Mesenchymal stem cell (in vitro differentiated cells and primary cell): ENCODE results near the gene ADCY5.

Experiments
- DNase-seq: peaks from one replicate; pipeline ENCODE4 v3.0.0-alpha.2; 2013
- H2AFZ ChIP-seq: one replicate; pipeline ENCODE4 v1.6.1; 2013; ENCODE audit warnings: low read depth, mild to moderate bottlenecking, control low read depth, inconsistent platforms, low read length, moderate library complexity
- H2AK5ac ChIP-seq: 2 replicates; pipeline ENCODE4 v1.6.1; 2013; ENCODE audit warnings: low read length, moderate library complexity, mild to moderate bottlenecking, inconsistent platforms; ENCODE audit not compliant: severe bottlenecking
- H2BK120ac ChIP-seq: one replicate; pipeline ENCODE4 v1.6.1; 2013; ENCODE audit warnings: low read depth, mild to moderate bottlenecking, inconsistent platforms, low read length, moderate library complexity
- H2BK12ac ChIP-seq, 2 experiments: one replicate each; pipeline ENCODE4 v1.6.1; 2013; ENCODE audit warnings: inconsistent platforms in 2 of 2, low read length in 2 of 2, mild to moderate bottlenecking in 2 of 2, moderate library complexity in 2 of 2, control low read depth in 1 of 2
- H2BK15ac ChIP-seq: one replicate; pipeline ENCODE4 v1.6.1; 2013; ENCODE audit warnings: mild to moderate bottlenecking, low read depth, inconsistent platforms; ENCODE audit not compliant: poor library complexity, severe bottlenecking
- H2BK5ac ChIP-seq: 2 replicates; pipeline ENCODE4 v1.6.1; 2013; ENCODE audit warnings: low read depth, mild to moderate bottlenecking, low read length, control low read depth, inconsistent platforms; ENCODE audit not compliant: poor library complexity, severe bottlenecking
- H3K14ac ChIP-seq, 2 experiments: one replicate each; pipeline ENCODE4 v1.6.1; 2013; ENCODE audit warnings: inconsistent platforms in 2 of 2, low read length in 2 of 2, control low read depth in 1 of 2, mild to moderate bottlenecking in 1 of 2, moderate library complexity in 1 of 2
- H3K18ac ChIP-seq, 2 experiments: one replicate each; pipeline ENCODE4 v1.6.1; 2013; ENCODE audit warnings: inconsistent platforms in 2 of 2, low read length in 2 of 2, control low read depth in 1 of 2, low read depth in 1 of 2, mild to moderate bottlenecking in 1 of 2
- H3K23ac ChIP-seq, 2 experiments: one replicate each; pipeline ENCODE4 v1.6.1; 2013; ENCODE audit warnings: inconsistent platforms in 2 of 2, low read length in 2 of 2, mild to moderate bottlenecking in 2 of 2, moderate library complexity in 2 of 2, control low read depth in 1 of 2
- H3K27ac ChIP-seq: 2 replicates; pipeline ENCODE4 v1.5.1; 2013; ENCODE audit warnings: mild to moderate bottlenecking, moderate library complexity, low read length, control low read depth, inconsistent platforms; ENCODE audit not compliant: poor library complexity, severe bottlenecking
- H3K27me3 ChIP-seq, 2 experiments: 2 replicates each; pipeline versions ENCODE4 v1.6.1 to v1.7.0; 2013; ENCODE audit warnings: low read length in 2 of 2, mild to moderate bottlenecking in 2 of 2, moderate library complexity in 2 of 2, control low read depth in 1 of 2, inconsistent platforms in 1 of 2; ENCODE audit not compliant: control insufficient read depth in 1 of 2, insufficient read depth in 1 of 2
- H3K36me3 ChIP-seq, 2 experiments: 2 replicates each; pipeline versions ENCODE4 v1.6.1 to v1.7.0; 2013; ENCODE audit warnings: low read length in 2 of 2, control low read depth in 1 of 2, inconsistent platforms in 1 of 2, low read depth in 1 of 2, mild to moderate bottlenecking in 1 of 2; ENCODE audit not compliant: insufficient read depth in 2 of 2, control insufficient read depth in 1 of 2
- H3K4ac ChIP-seq, 2 experiments: one replicate each; pipeline ENCODE4 v1.6.1; 2013; ENCODE audit warnings: inconsistent platforms in 2 of 2, low read length in 2 of 2, mild to moderate bottlenecking in 2 of 2, moderate library complexity in 2 of 2, control low read depth in 1 of 2, low read depth in 1 of 2
- H3K4me1 ChIP-seq: 2 replicates; pipeline ENCODE4 v1.6.1; 2013; ENCODE audit warnings: low read depth, low read length, control low read depth; ENCODE audit not compliant: control insufficient read depth, insufficient read depth
- H3K4me2 ChIP-seq: 2 replicates; pipeline ENCODE4 v1.6.1; 2013; ENCODE audit warnings: low read length, mild to moderate bottlenecking, inconsistent platforms; ENCODE audit not compliant: poor library complexity, severe bottlenecking
- H3K4me3 ChIP-seq, 2 experiments: 2 replicates each; pipeline versions ENCODE4 v1.5.1 to v1.7.0; 2013; ENCODE audit warnings: low read length in 2 of 2, mild to moderate bottlenecking in 2 of 2, control low read depth in 1 of 2, low read depth in 1 of 2; ENCODE audit not compliant: insufficient read depth in 1 of 2
- H3K79me1 ChIP-seq: replicated peaks from 2 replicates; pipeline ENCODE4 v1.6.1; 2013; ENCODE audit warnings: mild to moderate bottlenecking, control low read depth, low read length, inconsistent platforms; ENCODE audit not compliant: poor library complexity, severe bottlenecking
- H3K9ac ChIP-seq: 2 replicates; pipeline ENCODE4 v1.7.0; 2013; ENCODE audit warnings: mild to moderate bottlenecking, low read length, moderate library complexity
- H3K9me3 ChIP-seq: 2 replicates; pipeline ENCODE4 v1.7.0; 2013; ENCODE audit warnings: mild to moderate bottlenecking, low read length; ENCODE audit not compliant: control insufficient read depth
- H4K8ac ChIP-seq: one replicate; pipeline ENCODE4 v1.6.1; 2013; ENCODE audit warnings: inconsistent platforms, mild to moderate bottlenecking, low read length, moderate library complexity
- H4K91ac ChIP-seq: one replicate; pipeline ENCODE4 v1.6.1; 2013; ENCODE audit warnings: mild to moderate bottlenecking, low read length, inconsistent platforms
- WGBS: methylation state at CpG from one replicate; pipeline ENCODE4 v1.1.7; 2013; ENCODE audit warnings: mixed read lengths; 5-methylcytosine and 5-hydroxymethylcytosine counted together

Gene ADCY5

DNA sequence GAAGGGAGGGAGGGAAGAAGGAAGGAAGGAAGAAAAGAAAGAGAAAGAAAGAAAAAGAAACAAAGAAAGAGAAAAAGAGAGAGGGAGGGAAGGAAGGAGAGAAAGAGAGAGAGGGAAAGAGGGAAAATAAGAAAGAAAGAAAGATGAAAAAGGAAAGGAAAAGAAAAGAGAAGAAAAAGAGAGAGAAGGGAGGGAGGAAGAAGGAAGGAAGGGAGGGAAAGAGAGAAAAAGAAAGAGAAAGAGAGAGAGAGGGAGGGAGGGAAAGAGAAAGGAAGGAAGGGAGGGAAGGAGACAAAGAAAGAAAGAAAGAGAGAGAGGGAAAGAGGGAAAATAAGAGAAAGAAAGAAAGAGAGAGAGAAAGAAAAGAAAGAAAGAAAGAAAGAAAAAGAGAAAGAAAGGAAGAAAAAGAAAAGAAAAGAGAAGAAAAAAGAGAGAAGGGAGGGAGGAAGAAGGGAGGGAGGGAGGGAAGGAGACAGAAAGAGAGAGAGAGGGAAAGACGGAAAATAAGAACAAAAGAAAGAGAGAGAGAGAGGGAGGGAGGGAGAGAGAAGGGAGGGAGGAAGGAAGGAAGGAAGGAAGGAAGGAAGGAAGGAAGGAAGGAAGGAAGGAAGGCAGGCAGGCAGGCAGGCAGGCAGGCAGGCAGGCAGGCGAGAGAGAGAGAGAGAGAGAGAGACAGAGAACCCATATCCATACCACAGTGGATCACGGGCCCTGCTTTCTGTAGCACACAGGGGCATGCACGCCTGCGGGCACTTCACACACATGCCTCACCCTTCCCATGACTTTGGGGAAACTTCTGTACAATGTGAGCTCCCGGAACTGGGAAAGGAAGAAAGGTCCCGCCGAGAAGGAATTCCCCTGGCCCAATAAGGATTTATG, 52.5 kb downstream of the ADCY5 start:
- H3K4me1 ChIP-seq: no peaks in the 10 kb centered on the region
- H2BK15ac ChIP-seq: no peak overlapping the region
- H3K9me3 ChIP-seq: no peaks in the 10 kb centered on the region
- no peak overlapping the region for H2BK120ac ChIP-seq
- H2BK5ac ChIP-seq: no peak overlapping the region
- H3K4me2 ChIP-seq: no peak overlapping the region
- H3K23ac ChIP-seq: no peak overlapping the region
- H3K79me1 ChIP-seq: no peaks in the 10 kb centered on the region
- 87% methylated on average over 5 of the region's 8 CpGs for WGBS
- no peak overlapping the region for H3K9ac ChIP-seq
- no peak for DNase-seq
- H3K18ac ChIP-seq: no peak overlapping the region
- H3K4me3 ChIP-seq: no peak overlapping the region
- H3K14ac ChIP-seq: no peak overlapping the region
- H3K27me3 ChIP-seq: peaks cover 51 to 55% of the 10 kb centered on the region in 2 experiments
- no peak overlapping the region for H2AFZ ChIP-seq
- no peak overlapping the region for H2BK12ac ChIP-seq
- H3K27ac ChIP-seq: no peak overlapping the region
- H3K36me3 ChIP-seq: no peaks in the 10 kb centered on the region
- H4K91ac ChIP-seq: no peak overlapping the region
- no peak overlapping the region for H4K8ac ChIP-seq
- no peak overlapping the region for H2AK5ac ChIP-seq
- H3K4ac ChIP-seq: no peak overlapping the region

DNA sequence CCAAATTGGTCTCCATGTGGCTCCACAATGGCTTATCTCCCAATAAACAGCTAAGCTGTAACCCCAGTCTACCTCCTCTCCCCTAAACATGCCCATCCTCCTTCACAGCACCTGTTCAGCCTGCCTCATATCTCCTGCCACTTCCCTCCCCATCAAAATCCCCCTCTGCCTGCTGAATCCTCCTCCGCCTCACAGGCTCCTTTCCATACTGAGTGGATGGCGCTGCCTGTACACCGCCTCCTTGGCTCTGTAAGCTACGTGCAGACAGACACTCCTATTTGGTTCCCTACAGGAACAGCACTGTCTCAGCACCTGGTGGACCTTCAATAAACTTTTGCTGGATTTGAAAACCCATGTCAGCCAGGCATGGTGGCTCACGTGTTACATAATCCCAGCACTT, 53.7 kb downstream of the ADCY5 start:
- Histone ChIP-seq H2BK15ac (no peak overlapping the region), H3K79me1 (no peaks in the 10 kb centered on the region), H3K4me3 (no peak overlapping the region), H2BK5ac (no peak overlapping the region), H3K18ac (no peak overlapping the region), H2BK120ac (no peak overlapping the region), H2AK5ac (no peak overlapping the region), H2AFZ (no peak overlapping the region), H3K36me3 (no peaks in the 10 kb centered on the region), H3K4me2 (no peak overlapping the region), H4K91ac (no peak overlapping the region), H3K23ac (no peak overlapping the region), H3K4ac (no peak overlapping the region), H3K4me1 (no peaks in the 10 kb centered on the region), H3K9me3 (no peaks in the 10 kb centered on the region), H3K27me3 (peaks cover 56 to 57% of the 10 kb centered on the region in 2 experiments), H2BK12ac (no peak overlapping the region), H3K9ac (no peak overlapping the region), H4K8ac (no peak overlapping the region), H3K27ac (no peak overlapping the region), H3K14ac (no peak overlapping the region)
- no peak for DNase-seq
- WGBS: 92% methylated on average over 5 of the region's 5 CpGs

DNA sequence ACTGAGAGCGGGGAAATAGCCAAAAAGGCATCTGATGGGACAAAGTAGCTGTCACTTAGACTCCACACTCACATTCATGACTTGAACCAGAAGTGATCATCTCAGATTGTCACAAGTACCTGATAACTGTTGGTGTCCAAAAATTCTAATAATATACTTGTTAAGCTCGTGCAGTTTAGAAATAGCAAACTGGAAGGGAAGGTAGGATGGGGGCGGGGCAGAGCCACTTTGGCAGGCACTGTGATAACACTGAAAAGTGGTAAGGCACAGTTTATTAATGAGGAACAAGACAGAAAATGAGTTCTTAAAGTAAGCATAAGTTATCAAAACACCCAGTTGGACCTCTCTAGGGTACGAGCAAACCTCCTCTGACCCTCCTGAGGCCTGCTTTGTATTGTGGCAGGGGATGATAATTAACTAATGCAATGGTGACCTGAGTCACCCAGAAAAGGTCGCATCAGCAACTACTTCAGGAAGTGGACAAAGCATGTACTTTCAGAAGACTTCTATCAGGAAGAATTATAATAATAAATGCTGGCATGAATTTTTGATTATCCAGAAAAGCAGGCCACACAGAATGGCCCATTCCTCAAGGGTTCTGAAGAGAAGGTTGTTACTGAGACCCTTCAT, 54.4 kb downstream of the ADCY5 start:
- no peak overlapping the region for H2BK5ac ChIP-seq

DNA sequence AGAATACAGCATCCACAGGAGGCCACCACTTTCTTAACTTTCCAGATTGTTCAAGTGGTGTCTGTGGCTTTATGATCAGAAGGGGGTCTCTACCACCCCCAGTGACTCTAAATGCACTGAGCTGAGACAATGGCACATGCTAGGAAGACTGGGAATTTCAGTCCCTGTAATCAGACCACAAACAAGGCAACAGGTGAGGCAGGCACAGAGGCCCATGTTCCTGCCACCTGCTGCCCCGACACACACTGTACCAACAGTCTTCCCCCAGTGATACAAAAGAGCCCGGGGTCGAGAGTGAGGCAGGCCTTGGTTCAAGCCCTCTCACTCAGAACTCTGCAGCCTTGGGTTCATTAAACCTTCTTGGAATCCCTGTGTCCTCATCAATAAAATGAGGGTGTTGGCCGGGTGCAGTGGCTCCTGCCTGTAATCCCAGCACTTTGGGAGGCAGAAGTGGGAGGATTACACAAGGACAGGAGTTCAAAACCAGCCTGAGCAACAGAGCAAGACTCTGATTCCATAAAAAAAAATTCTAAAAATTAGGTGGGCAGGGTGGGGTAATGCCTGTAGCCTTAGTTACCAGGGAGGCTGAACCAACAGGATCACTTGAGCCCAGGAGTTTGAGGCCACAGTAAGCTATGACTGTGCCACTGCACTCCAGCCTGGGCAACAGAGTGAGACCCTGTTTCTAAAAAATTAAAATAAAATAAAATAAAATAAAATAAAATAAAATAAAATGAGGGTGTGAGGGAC, 55.8 kb downstream of the ADCY5 start:
- no peak for DNase-seq
- no peak overlapping the region for H4K8ac ChIP-seq
- H3K9me3 ChIP-seq: no peaks in the 10 kb centered on the region
- no peak overlapping the region for H2BK5ac ChIP-seq
- H3K36me3 ChIP-seq: no peaks in the 10 kb centered on the region
- H3K4me1 ChIP-seq: no peaks in the 10 kb centered on the region
- H3K14ac ChIP-seq: no peak overlapping the region
- whole genome bisulfite sequencing: 78% methylated on average over 4 of the region's 4 CpGs
- H2BK12ac ChIP-seq: no peak overlapping the region
- no peak overlapping the region for H2AK5ac ChIP-seq
- no peak overlapping the region for H3K23ac ChIP-seq
- no peaks in the 10 kb centered on the region for H3K79me1 ChIP-seq
- no peak overlapping the region for H3K4ac ChIP-seq
- no peak overlapping the region for H3K27ac ChIP-seq
- H2BK120ac ChIP-seq: no peak overlapping the region
- no peak overlapping the region for H2BK15ac ChIP-seq
- no peak overlapping the region for H3K4me2 ChIP-seq
- no peak overlapping the region for H4K91ac ChIP-seq
- H3K9ac ChIP-seq: no peak overlapping the region
- no peak overlapping the region for H2AFZ ChIP-seq
- H3K27me3 ChIP-seq: peaks cover 49 to 60% of the 10 kb centered on the region in 2 experiments
- no peak overlapping the region for H3K18ac ChIP-seq
- H3K4me3 ChIP-seq: no peak overlapping the region

More for the DNA sequence above, 54.4 kb downstream of the ADCY5 start:
- H3K14ac ChIP-seq: no peak overlapping the region
- H3K36me3 ChIP-seq: no peaks in the 10 kb centered on the region
- H2BK15ac ChIP-seq: no peak overlapping the region
- WGBS: 81% methylated on average over 4 of the region's 5 CpGs
- H4K8ac ChIP-seq: no peak overlapping the region
- H3K4me1 ChIP-seq: no peaks in the 10 kb centered on the region
- H3K27me3 ChIP-seq: peaks cover 54 to 57% of the 10 kb centered on the region in 2 experiments
- no peak overlapping the region for H3K23ac ChIP-seq
- DNase-seq: no peak
- no peak overlapping the region for H2BK120ac ChIP-seq
- no peak overlapping the region for H2AK5ac ChIP-seq
- H3K4me3 ChIP-seq: no peak overlapping the region
- H3K9ac ChIP-seq: no peak overlapping the region
- no peak overlapping the region for H2AFZ ChIP-seq
- H3K9me3 ChIP-seq: no peaks in the 10 kb centered on the region
- no peak overlapping the region for H3K27ac ChIP-seq
- no peak overlapping the region for H3K4me2 ChIP-seq
- H4K91ac ChIP-seq: no peak overlapping the region
- no peak overlapping the region for H3K18ac ChIP-seq
- H2BK12ac ChIP-seq: no peak overlapping the region
- no peak overlapping the region for H3K4ac ChIP-seq
- no peaks in the 10 kb centered on the region for H3K79me1 ChIP-seq
